Upper lobe of left lung (tissue), 6 donors: ENCODE measurements around the gene ZNF618. TPM values are rescaled to one million over a fixed set of nuclear protein-coding genes. Genes with fewer than 3 reads are reported as not detected.

Source experiments
- ATAC-seq, 2 donors: fragments of 200-7000 bp; cut with Tn5 transposase; one replicate each; pipeline ENCODE4 v1.9.1; 2022; ENCODE audit warnings: mild to moderate bottlenecking in 2 of 2, moderate library complexity in 2 of 2; ENCODE audit not compliant: low FRiP score in 2 of 2
- DNase-seq, 2 donors: peaks; one replicate each; pipeline ENCODE4 v3.0.0-alpha.2; 2019 to 2020
- H3K27ac ChIP-seq, 4 donors: fragments of 200-600 bp; sonication (generic); one replicate each; pipeline ENCODE4 v1.5.1; 2016 to 2019
- H3K27me3 ChIP-seq, 4 donors: fragments of 200-600 bp; sonication (generic); one replicate each; pipeline ENCODE4 v1.5.1; 2017 to 2019
- H3K36me3 ChIP-seq, 4 donors: fragments of 200-600 bp; sonication (generic); one replicate each; pipeline ENCODE4 v1.5.1; 2016 to 2019
- H3K4me1 ChIP-seq, 4 donors: fragments of 200-600 bp; sonication (generic); one replicate each; pipeline ENCODE4 v1.5.1; 2018 to 2019
- H3K4me3 ChIP-seq, 4 donors: fragments of 200-600 bp; sonication (generic); one replicate each; pipeline ENCODE4 v1.5.1; 2017 to 2019; ENCODE audit warnings: mild to moderate bottlenecking in 2 of 4, moderate library complexity in 1 of 4
- H3K9me3 ChIP-seq, 4 donors: fragments of 200-600 bp; sonication (generic); one replicate each; pipeline ENCODE4 v1.5.1; 2018 to 2019
- EP300 ChIP-seq, 4 donors: sonication (generic); formaldehyde crosslinking; IDR thresholded peaks; one replicate each; pipeline ENCODE4 v1.5.1; 2017; ENCODE audit warnings: antibody characterized with exemption in 4 of 4, control low read depth in 2 of 4
- POLR2A ChIP-seq, 4 donors: fragments of 450-650 bp; IDR thresholded peaks; one replicate each; pipeline ENCODE4 v1.5.1; 2016 to 2017; ENCODE audit warnings: antibody characterized with exemption in 4 of 4, mild to moderate bottlenecking in 2 of 4
- POLR2AphosphoS5 ChIP-seq, 2 donors: sonication (generic); formaldehyde crosslinking; IDR thresholded peaks; one replicate each; pipeline ENCODE4 v1.5.1; 2017; ENCODE audit warnings: antibody characterized with exemption in 2 of 2
- WGBS, 2 donors: methylation state at CpG; one replicate each; pipeline ENCODE4 v1.1.5; 2017 to 2018; 5-methylcytosine and 5-hydroxymethylcytosine counted together
- total RNA-seq, 6 donors: library from RNA; depleted of rRNA in 4 of 6; stranded (reverse); fragments of >200 nt in 4 of 6; gene quantifications; one replicate each; pipeline versions ENCODE4 v1.1.0 to v1.2.1, GENCODE V29; 2016 to 2021
- TF ChIP-seq, protein P1 (sequence below), 6 experiments: fragments of 450-650 bp in 4 of 6; fragments of 200-600 bp in 2 of 6; sonication (generic) in 2 of 6; IDR thresholded peaks; one replicate each; pipeline ENCODE4 v1.5.1; 2016 to 2019; ENCODE audit warnings: antibody characterized with exemption in 6 of 6
- donor health status: DM: no; HTN: no; CAD: no; lungs with moderate emphysema.
- donor health status: DM: no; HTN: yes; CAD: no; lungs with severe emphysema.

ZNF618 gene
- total RNA-seq, 6 donors from 2014 or later, result 3.2 to 11.6 (median 9.1) TPM

- WGBS, 2 donors, result 92 to 93% methylated on average over 7 to 8 of the region's 8 CpGs
Observed at GRCh38 chr9:113945784-113946183, 69.7 kb downstream of the ZNF618 start.

DNA sequence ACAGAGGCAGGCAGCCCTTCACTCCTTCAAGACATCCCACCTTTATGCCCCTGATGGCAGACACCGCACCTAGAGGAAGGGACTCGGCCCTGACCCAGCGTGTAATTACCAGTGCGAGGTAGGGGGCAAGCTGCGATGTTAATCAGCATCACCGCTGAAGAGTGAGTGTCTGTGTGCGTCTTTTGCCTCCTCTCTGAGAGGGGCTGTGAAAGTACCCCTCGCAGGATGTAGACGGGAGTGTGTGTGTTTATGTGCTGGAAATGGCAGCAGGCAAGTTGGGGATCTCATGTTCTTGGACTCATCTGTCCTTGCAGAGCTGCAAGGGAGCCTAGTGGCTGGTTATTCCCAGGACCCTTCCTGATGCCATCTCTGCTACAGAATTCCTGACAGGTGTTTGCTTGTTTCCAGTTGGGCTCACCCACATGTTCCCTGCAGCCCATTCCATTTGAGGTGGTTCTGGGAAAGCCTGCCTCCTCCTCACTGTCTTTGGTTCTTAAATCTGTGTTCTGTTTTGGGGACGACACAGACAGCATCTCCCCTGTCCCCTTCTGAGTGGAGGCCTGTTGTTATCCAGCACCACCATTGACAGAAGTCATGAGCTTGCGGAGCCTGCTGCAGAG, 70.5 kb downstream of the ZNF618 start:
- 95 to 96% methylated on average over 11 of the region's 11 CpGs for WGBS, 2 donors
- Histone ChIP-seq H3K27me3 (no peaks in the 10 kb centered on the region), H3K4me3 (no peak overlapping the region), H3K4me1 (no peaks in the 10 kb centered on the region), H3K36me3 (no peaks in the 10 kb centered on the region), H3K27ac (no peak overlapping the region), H3K9me3 (no peaks in the 10 kb centered on the region)
- TF ChIP-seq EP300 (IDR thresholded peaks at IDR 0.05), result no peak
- TF ChIP-seq, protein P1, sequence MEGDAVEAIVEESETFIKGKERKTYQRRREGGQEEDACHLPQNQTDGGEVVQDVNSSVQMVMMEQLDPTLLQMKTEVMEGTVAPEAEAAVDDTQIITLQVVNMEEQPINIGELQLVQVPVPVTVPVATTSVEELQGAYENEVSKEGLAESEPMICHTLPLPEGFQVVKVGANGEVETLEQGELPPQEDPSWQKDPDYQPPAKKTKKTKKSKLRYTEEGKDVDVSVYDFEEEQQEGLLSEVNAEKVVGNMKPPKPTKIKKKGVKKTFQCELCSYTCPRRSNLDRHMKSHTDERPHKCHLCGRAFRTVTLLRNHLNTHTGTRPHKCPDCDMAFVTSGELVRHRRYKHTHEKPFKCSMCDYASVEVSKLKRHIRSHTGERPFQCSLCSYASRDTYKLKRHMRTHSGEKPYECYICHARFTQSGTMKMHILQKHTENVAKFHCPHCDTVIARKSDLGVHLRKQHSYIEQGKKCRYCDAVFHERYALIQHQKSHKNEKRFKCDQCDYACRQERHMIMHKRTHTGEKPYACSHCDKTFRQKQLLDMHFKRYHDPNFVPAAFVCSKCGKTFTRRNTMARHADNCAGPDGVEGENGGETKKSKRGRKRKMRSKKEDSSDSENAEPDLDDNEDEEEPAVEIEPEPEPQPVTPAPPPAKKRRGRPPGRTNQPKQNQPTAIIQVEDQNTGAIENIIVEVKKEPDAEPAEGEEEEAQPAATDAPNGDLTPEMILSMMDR (IDR thresholded peaks at IDR 0.05), result no peak
- no peak for TF ChIP-seq POLR2AphosphoS5 (IDR thresholded peaks at IDR 0.05)
- ATAC-seq, result no peak
- DNase-seq, result no peak

More at GRCh38 chr9:113945784-113946183, 69.7 kb downstream of the ZNF618 start:
- no peaks in the 10 kb centered on the region for H3K9me3 ChIP-seq
- DNase-seq, result no peak
- no peaks in the 10 kb centered on the region for H3K36me3 ChIP-seq
- H3K27me3 ChIP-seq, result no peaks in the 10 kb centered on the region
- no peak for ATAC-seq
- no peak overlapping the region for H3K27ac ChIP-seq
- H3K4me3 ChIP-seq, result no peak overlapping the region
- TF ChIP-seq, protein P1 (IDR thresholded peaks at IDR 0.05), result no peak
- TF ChIP-seq EP300 (IDR thresholded peaks at IDR 0.05), result no peak
- TF ChIP-seq POLR2AphosphoS5 (IDR thresholded peaks at IDR 0.05), result no peak
- TF ChIP-seq POLR2A (IDR thresholded peaks at IDR 0.05), result no peak
- H3K4me1 ChIP-seq, result no peaks in the 10 kb centered on the region

DNA sequence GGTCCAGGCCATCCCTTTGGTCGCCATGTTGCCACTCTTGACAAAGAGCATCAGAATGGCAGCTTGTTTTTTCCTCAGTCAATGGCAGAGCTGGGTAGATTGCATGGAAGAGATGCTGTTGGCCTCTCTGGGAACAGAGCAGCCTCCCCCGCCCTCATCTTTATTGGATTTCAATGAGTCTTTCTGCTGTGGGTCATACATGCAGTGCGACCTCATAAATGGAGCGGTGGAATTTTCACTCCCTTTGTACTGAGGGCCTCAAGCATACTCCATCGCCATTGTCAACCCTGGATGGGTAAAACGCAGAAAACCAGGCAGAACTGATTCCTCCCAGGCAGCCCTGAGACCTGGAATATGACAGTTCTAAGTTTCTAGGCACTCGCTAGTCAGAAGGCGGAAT, 71.8 kb downstream of the ZNF618 start:
- no peak for TF ChIP-seq POLR2A (IDR thresholded peaks at IDR 0.05)
- no peak for TF ChIP-seq POLR2AphosphoS5 (IDR thresholded peaks at IDR 0.05)
- TF ChIP-seq, protein P1 (IDR thresholded peaks at IDR 0.05), result no peak
- TF ChIP-seq EP300 (IDR thresholded peaks at IDR 0.05), result no peak
- no peak overlapping the region for H3K27ac ChIP-seq
- DNase-seq, result no peak
- no peaks in the 10 kb centered on the region for H3K36me3 ChIP-seq
- ATAC-seq, result no peak
- no peak overlapping the region for H3K4me3 ChIP-seq
- H3K4me1 ChIP-seq, result no peaks in the 10 kb centered on the region
- no peaks in the 10 kb centered on the region for H3K9me3 ChIP-seq
- 81 to 84% methylated on average over 8 of the region's 8 CpGs for WGBS, 2 donors
- no peaks in the 10 kb centered on the region for H3K27me3 ChIP-seq

- ATAC-seq, result no peak
- Histone ChIP-seq H3K4me1 (no peaks in the 10 kb centered on the region), H3K4me3 (no peak overlapping the region), H3K27ac (no peak overlapping the region), H3K27me3 (no peaks in the 10 kb centered on the region), H3K9me3 (no peaks in the 10 kb centered on the region), H3K36me3 (no peaks in the 10 kb centered on the region)
- DNase-seq, result no peak
- WGBS, 2 donors, result 74 to 77% methylated on average over 11 of the region's 11 CpGs
- TF ChIP-seq, protein P1 (IDR thresholded peaks at IDR 0.05), result no peak
- no peak for TF ChIP-seq POLR2A (IDR thresholded peaks at IDR 0.05)
- TF ChIP-seq POLR2AphosphoS5 (IDR thresholded peaks at IDR 0.05), result no peak
- no peak for TF ChIP-seq EP300 (IDR thresholded peaks at IDR 0.05)
Observed at GRCh38 chr9:113948891-113949570, 72.9 kb downstream of the ZNF618 start.
